SK-N-SH (cell line): ENCODE measurements around the gene SIN3A.

ENCODE experiments used
- CTCF ChIP-seq: fragments of 200-600 bp; sonication (generic); IDR thresholded peaks from 2 replicates; pipeline ENCODE4 v1.6.1; 2017; ENCODE audit warnings: antibody characterized with exemption, mild to moderate bottlenecking, moderate library complexity
- ELF1 ChIP-seq: IDR thresholded peaks from 2 replicates; pipeline ENCODE4 v1.4.0; 2012
- EP300 ChIP-seq, 2 experiments: IDR thresholded peaks; 2 replicates each; pipeline versions ENCODE4 v1.4.0 to v1.6.1; 2012; ENCODE audit warnings: borderline replicate concordance in 1 of 2, low read depth in 1 of 2, low read length in 1 of 2
- POLR2AphosphoS5 ChIP-seq: IDR thresholded peaks from 2 replicates; pipeline ENCODE4 v1.6.1; 2012; ENCODE audit warnings: low read depth, low read length
- RAD21 ChIP-seq: IDR thresholded peaks from 2 replicates; pipeline ENCODE4 v1.6.1; 2012; ENCODE audit warnings: mild to moderate bottlenecking, low read length
- RCOR1 ChIP-seq: fragments of 150-350 bp; IDR thresholded peaks from 2 replicates; pipeline ENCODE4 v1.6.1; 2017; ENCODE audit warnings: antibody characterized with exemption, low read length
- REST ChIP-seq: IDR thresholded peaks from 2 replicates; pipeline ENCODE4 v1.6.1; 2012; ENCODE audit warnings: mild to moderate bottlenecking, low read depth, low read length, moderate library complexity
- SIN3A ChIP-seq: IDR thresholded peaks from 2 replicates; pipeline ENCODE4 v1.6.1; 2012; ENCODE audit warnings: low read depth, mild to moderate bottlenecking, low read length, moderate library complexity, borderline replicate concordance
- SMC3 ChIP-seq: IDR thresholded peaks from 2 replicates; pipeline ENCODE4 v1.6.1; 2012; ENCODE audit warnings: low read depth, low read length, improper control_type of control experiment
- YY1 ChIP-seq: IDR thresholded peaks from 2 replicates; pipeline ENCODE4 v1.4.0; 2012; ENCODE audit warnings: low read depth, mild to moderate bottlenecking

GRCh38 chr15:75362642-75363249 lies 88.7 kb downstream of the SIN3A start:
- TF ChIP-seq CTCF (no peak), REST (no peak), SIN3A (no peak), SMC3 (no peak), ELF1 (no peak), EP300 (IDR thresholded peaks at IDR 0.05; ENCODE audit: borderline replicate concordance in 1 of 2, low read depth in 1 of 2, low read length in 1 of 2) (no peak), YY1 (no peak), RAD21 (no peak), RCOR1 (no peak), POLR2AphosphoS5 (no peak)
